Measurements from ENCODE around the gene TEDC1.

TEDC1 gene

GRCh38 chr14:105486974-105487448 lies 4.0 kb upstream of the TEDC1 start:
- TF ChIP-seq POLR2AphosphoS5 (IDR thresholded peaks at IDR 0.05; ENCODE audit: low read depth, low read length), result no peak
- TF ChIP-seq SIN3A (IDR thresholded peaks at IDR 0.05; ENCODE audit: borderline replicate concordance, insufficient read depth, low read length), result no peak
- TF ChIP-seq FOXP2 (optimal IDR thresholded peaks at IDR 0.05; ENCODE audit: borderline replicate concordance, extremely low read depth, extremely low read length, insufficient read depth), result no peak
- no peak for TF ChIP-seq TAF1 (IDR thresholded peaks at IDR 0.05; ENCODE audit: borderline replicate concordance, insufficient read depth, low read length)
- TF ChIP-seq REST (IDR thresholded peaks at IDR 0.05; ENCODE audit: insufficient read depth in 1 of 2, low read depth in 2 of 2, low read length in 2 of 2), result no peak

- TF ChIP-seq REST (IDR thresholded peaks at IDR 0.05; ENCODE audit: insufficient read depth in 1 of 2, low read depth in 2 of 2, low read length in 2 of 2), result no peak
- no peak for TF ChIP-seq FOXP2 (optimal IDR thresholded peaks at IDR 0.05; ENCODE audit: borderline replicate concordance, extremely low read depth, extremely low read length, insufficient read depth)
- TF ChIP-seq POLR2AphosphoS5 (IDR thresholded peaks at IDR 0.05; ENCODE audit: low read depth, low read length), result no peak
- TF ChIP-seq SIN3A (IDR thresholded peaks at IDR 0.05; ENCODE audit: borderline replicate concordance, insufficient read depth, low read length), result no peak
- TF ChIP-seq TAF1 (IDR thresholded peaks at IDR 0.05; ENCODE audit: borderline replicate concordance, insufficient read depth, low read length), result no peak
Observed at GRCh38 chr14:105487449-105487985, 3.5 kb upstream of the TEDC1 start.

- TF ChIP-seq TAF1 (IDR thresholded peaks at IDR 0.05; ENCODE audit: borderline replicate concordance, insufficient read depth, low read length) (no peak), FOXP2 (optimal IDR thresholded peaks at IDR 0.05; ENCODE audit: borderline replicate concordance, extremely low read depth, extremely low read length, insufficient read depth) (no peak), POLR2AphosphoS5 (IDR thresholded peaks at IDR 0.05; ENCODE audit: low read depth, low read length) (no peak), REST (IDR thresholded peaks at IDR 0.05; ENCODE audit: insufficient read depth in 1 of 2, low read depth in 2 of 2, low read length in 2 of 2) (no peak), SIN3A (IDR thresholded peaks at IDR 0.05; ENCODE audit: borderline replicate concordance, insufficient read depth, low read length) (no peak)
Observed at GRCh38 chr14:105487986-105488777, 2.9 kb upstream of the TEDC1 start.

GRCh38 chr14:105488781-105489541 lies 2.1 kb upstream of the TEDC1 start:
- TF ChIP-seq REST (IDR thresholded peaks at IDR 0.05; ENCODE audit: insufficient read depth in 1 of 2, low read depth in 2 of 2, low read length in 2 of 2), result no peak
- no peak for TF ChIP-seq TAF1 (IDR thresholded peaks at IDR 0.05; ENCODE audit: borderline replicate concordance, insufficient read depth, low read length)
- TF ChIP-seq POLR2AphosphoS5 (IDR thresholded peaks at IDR 0.05; ENCODE audit: low read depth, low read length), result no peak
